Epithelial cell of proximal tubule (primary cell): Measurements from ENCODE around the gene CXXC5. TPM values are rescaled to one million over a fixed set of nuclear protein-coding genes. Genes with fewer than 3 reads are reported as not detected.

Experiments used
- DNase-seq: peaks from one replicate; pipeline ENCODE4 v3.0.0-alpha.2; 2011; ENCODE audit warnings: low read depth
- H3K4me3 ChIP-seq: 2 replicates; pipeline ENCODE4 v1.5.1; 2011; ENCODE audit warnings: low read depth, mild to moderate bottlenecking, low read length
- CTCF ChIP-seq: conservative IDR thresholded peaks from 2 replicates; pipeline ENCODE4 v1.5.1; 2012; ENCODE audit warnings: low read depth, mild to moderate bottlenecking, low read length
- total RNA-seq: library from RNA; depleted of rRNA; stranded (reverse); fragments of >200 nt; gene quantifications from 2 replicates; pipeline ENCODE4 v1.2.3, GENCODE V29; 2015

Gene CXXC5
- total RNA-seq, 1 donor from 2014 or later = 56.4 TPM

DNA sequence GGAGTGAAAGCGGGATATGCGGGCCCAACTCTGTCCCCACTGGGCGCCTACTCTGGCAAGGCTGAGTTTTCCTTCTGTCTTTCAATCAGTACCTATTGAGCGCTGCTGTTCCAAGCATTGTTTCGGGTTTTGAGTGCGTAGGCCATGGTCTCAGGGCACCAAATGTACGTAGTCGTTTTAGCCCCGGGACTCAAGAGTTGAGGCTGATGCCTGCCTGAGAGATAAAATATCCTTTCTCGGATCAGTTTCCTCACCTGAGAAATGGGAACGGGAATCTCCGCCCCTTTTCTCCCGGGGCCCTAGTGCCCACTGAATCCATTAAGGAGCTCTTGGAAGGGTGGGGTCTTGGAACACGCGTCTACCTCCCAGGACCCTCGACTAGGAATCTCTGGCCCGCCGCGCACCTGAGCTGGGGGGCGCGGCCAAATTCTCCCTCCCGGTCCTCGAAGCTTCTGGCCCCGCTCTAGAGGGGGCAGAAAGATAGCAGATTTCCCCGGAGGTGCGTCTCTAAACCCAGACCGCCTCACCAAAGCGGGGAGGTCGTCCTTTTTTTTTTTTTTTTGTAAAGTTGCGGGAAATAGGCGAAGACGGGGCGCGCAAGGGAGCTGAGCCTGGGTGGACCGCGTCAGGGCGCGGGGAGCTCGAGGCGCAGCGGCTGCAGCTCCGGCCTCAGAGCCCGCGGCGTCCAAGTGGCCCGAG, 494 bp upstream of the CXXC5 start:
- TF ChIP-seq CTCF = no peak
- peak overlapping the region; percentile 92 for H3K4me3 ChIP-seq
- no peak for DNase-seq

DNA sequence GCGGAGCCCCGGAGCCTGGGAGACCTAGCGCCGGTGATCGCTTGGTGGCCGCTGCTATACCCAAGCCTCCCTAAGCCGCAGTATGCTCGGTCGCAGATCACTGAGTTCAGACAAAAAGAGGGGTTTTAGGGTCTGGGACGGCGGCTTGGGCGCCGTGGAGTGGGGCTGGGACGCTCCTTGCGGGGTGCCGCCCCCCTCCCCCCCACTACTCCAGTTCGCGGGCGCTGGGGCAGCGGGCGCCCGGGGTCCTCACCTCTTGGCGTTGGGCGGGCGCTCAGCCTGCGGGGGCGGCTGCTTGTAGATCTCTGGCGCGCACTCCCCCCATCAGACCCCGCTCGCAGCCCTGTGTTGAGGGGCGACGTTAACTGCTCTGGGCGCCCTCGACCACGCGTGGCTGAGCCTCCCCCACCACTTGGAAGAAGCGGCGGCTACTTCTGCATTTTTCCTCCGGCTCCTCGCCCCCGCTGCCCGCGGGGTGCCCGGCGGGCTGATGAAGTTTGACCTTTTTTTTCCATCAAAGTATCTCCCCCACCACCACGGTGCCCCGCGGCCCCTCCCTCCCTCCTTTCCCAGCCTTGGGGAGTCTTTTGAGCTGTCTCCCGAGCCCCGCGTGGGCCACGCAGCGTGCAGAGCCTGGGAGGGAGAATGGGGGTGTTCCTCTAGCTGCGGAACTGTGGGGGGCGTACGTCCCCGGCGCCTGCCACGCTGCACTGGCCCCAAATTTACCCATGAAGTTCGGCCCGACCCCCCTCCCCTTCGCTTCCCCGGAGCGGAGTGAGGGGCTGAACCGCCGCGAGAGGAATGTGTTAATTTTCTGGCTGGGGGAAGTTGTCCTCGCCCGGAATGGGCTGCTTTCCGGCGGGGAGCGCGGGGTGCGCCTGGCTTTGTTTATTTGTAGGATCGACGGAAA, 1.2 kb downstream of the CXXC5 start:
- no peak for DNase-seq
- TF ChIP-seq CTCF = no peak
- peak overlapping the region; percentile 92 for H3K4me3 ChIP-seq

GRCh38 chr5:139650031-139650688, 2.0 kb downstream of the CXXC5 start:
- peak; percentile 39 for TF ChIP-seq CTCF
- DNase-seq = no peak
- H3K4me3 ChIP-seq = peak overlapping the region; percentile 92

GRCh38 chr5:139650689-139651042, 2.5 kb downstream of the CXXC5 start:
- no peak for TF ChIP-seq CTCF
- DNase-seq = no peak
- H3K4me3 ChIP-seq = peak overlapping the region; percentile 92

GRCh38 chr5:139651043-139651834, 3.1 kb downstream of the CXXC5 start:
- H3K4me3 ChIP-seq = peak overlapping the region; percentile 92
- no peak for TF ChIP-seq CTCF
- DNase-seq = no peak
